HepG2 (cell line): ENCODE results near the gene NAA15. TPM values are rescaled to one million over a fixed set of nuclear protein-coding genes. Genes with fewer than 3 reads are reported as not detected.

Experiments used
- ATF3 ChIP-seq: sonication (generic); formaldehyde crosslinking; IDR thresholded peaks from 2 replicates; pipeline ENCODE4 v1.4.0; 2020; ENCODE audit warnings: missing genetic modification reagents
- CBFB ChIP-seq: sonication (generic); formaldehyde crosslinking; IDR thresholded peaks from 2 replicates; pipeline ENCODE4 v1.4.0; 2020; ENCODE audit warnings: missing genetic modification reagents
- CENPBD1 ChIP-seq: sonication (generic); formaldehyde crosslinking; IDR thresholded peaks from 2 replicates; pipeline ENCODE4 v1.8.0; 2022; ENCODE audit warnings: missing genetic modification reagents, low read depth, mild to moderate bottlenecking, borderline replicate concordance
- ISL2 ChIP-seq: sonication (generic); formaldehyde crosslinking; IDR thresholded peaks from 2 replicates; pipeline ENCODE4 v1.5.0; 2020; ENCODE audit warnings: missing genetic modification reagents
- SAP130 ChIP-seq: IDR thresholded peaks from 2 replicates; pipeline ENCODE4 v1.6.1; 2016; ENCODE audit warnings: low read depth
- THAP8 ChIP-seq: sonication (generic); formaldehyde crosslinking; IDR thresholded peaks from 2 replicates; pipeline ENCODE4 v1.5.1; 2020; ENCODE audit warnings: missing genetic modification reagents, mild to moderate bottlenecking, borderline replicate concordance
- ZBTB40 ChIP-seq, 2 experiments: fragments of 450-650 bp in 1 of 2; sonication (generic) in 1 of 2; formaldehyde crosslinking in 1 of 2; IDR thresholded peaks; 2 replicates each; pipeline versions ENCODE4 v1.6.1 to v1.8.0; 2016 to 2022; ENCODE audit warnings: antibody characterized with exemption in 1 of 2, mild to moderate bottlenecking in 1 of 2, missing genetic modification reagents in 1 of 2
- ZNF20 ChIP-seq: sonication (generic); formaldehyde crosslinking; IDR thresholded peaks from 2 replicates; pipeline ENCODE4 v1.4.0; 2020; ENCODE audit warnings: mild to moderate bottlenecking, moderate library complexity, missing genetic modification reagents
- ZNF275 ChIP-seq: sonication (generic); formaldehyde crosslinking; IDR thresholded peaks from 2 replicates; pipeline ENCODE4 v1.8.0; 2022; ENCODE audit warnings: missing genetic modification reagents, mild to moderate bottlenecking, inconsistent platforms, borderline replicate concordance
- ZNF292 ChIP-seq: sonication (generic); formaldehyde crosslinking; IDR thresholded peaks from 2 replicates; pipeline ENCODE4 v1.8.1; 2022; ENCODE audit warnings: mild to moderate bottlenecking, low read depth, missing genetic modification reagents, borderline replicate concordance
- ZNF513 ChIP-seq: sonication (generic); formaldehyde crosslinking; conservative IDR thresholded peaks from 2 replicates; pipeline ENCODE4 v1.5.0; 2020; ENCODE audit warnings: missing genetic modification reagents
- ZNF616 ChIP-seq: sonication (generic); formaldehyde crosslinking; IDR thresholded peaks from 2 replicates; pipeline ENCODE4 v1.5.0; 2020; ENCODE audit warnings: low read depth, mild to moderate bottlenecking, missing genetic modification reagents
- ZNF678 ChIP-seq: sonication (generic); formaldehyde crosslinking; IDR thresholded peaks from 2 replicates; pipeline ENCODE4 v1.4.0; 2020; ENCODE audit warnings: mild to moderate bottlenecking, missing genetic modification reagents
- ZNF737 ChIP-seq: sonication (generic); formaldehyde crosslinking; IDR thresholded peaks from 2 replicates; pipeline ENCODE4 v1.5.0; 2020; ENCODE audit warnings: missing genetic modification reagents, mild to moderate bottlenecking, borderline replicate concordance
- polyA plus RNA-seq, 8 experiments: library from polyadenylated mRNA; depleted of rRNA in 3 of 8; stranded (reverse) in 7 of 8; unstranded in 1 of 8; fragments of >200 nt; fragmentation: Illumina TruSeq in 4 of 8; extraction: Trizol in 4 of 8; gene quantifications; 2 replicates each; pipeline versions ENCODE4 v1.2.1 to v1.2.3, GENCODE V29; 2011 to 2016; ENCODE audit warnings: low read depth in 4 of 8, missing spikeins in 1 of 8, mixed read lengths in 1 of 8; ENCODE audit not compliant: insufficient read depth in 1 of 8
- total RNA-seq, 5 experiments: library from RNA; depleted of rRNA; stranded (reverse); fragments of >200 nt; fragmentation: Illumina TruSeq; extraction: Trizol; gene quantifications; 2 replicates each; pipeline ENCODE4 v1.2.3, GENCODE V29; 2016; ENCODE audit warnings: low read depth in 1 of 5

The NAA15 gene
- total and polyA plus RNA-seq, 2 of the 13 experiments (the other 11 are each of a cell fraction or from before 2014, with no cell fraction given) = 6.2 to 50.2 TPM

- TF ChIP-seq CENPBD1 (CRISPR knock-in tag) (0 out of 2 replicates have a peak, but pooled peaks have one; percentile 23), ZNF275 (CRISPR knock-in tag) (0 out of 2 replicates have a peak, but pooled peaks have one; percentile 33), THAP8 (no peak; the same call in 1 of the 2 replicates), ZNF616 (CRISPR knock-in tag) (no peak), ISL2 (no peak), CBFB (CRISPR knock-in tag) (peak; percentile 47; the same call in 1 of the 2 replicates), ATF3 (CRISPR knock-in tag) (no peak), ZBTB40 (IDR thresholded peaks at IDR 0.05) (no peak), ZBTB40 (CRISPR knock-in tag; IDR thresholded peaks at IDR 0.05) (peak; percentile 71; the same call in 1 of the 2 replicates), ZNF737 (CRISPR knock-in tag) (no peak), SAP130 (CRISPR knock-in tag) (peak; percentile 94), ZNF513 (CRISPR knock-in tag) (no peak), ZNF20 (CRISPR knock-in tag) (no peak), ZNF678 (CRISPR knock-in tag) (no peak), ZNF292 (CRISPR knock-in tag) (peak; percentile 36; the same call in 1 of the 2 replicates)
Observed at GRCh38 chr4:139301113-139301820, at the start of gene NAA15 (continued).
